ENCODE measurements around the gene TIMM50. TPM values are rescaled to one million over a fixed set of nuclear protein-coding genes. Genes with fewer than 3 reads are reported as not detected.

The TIMM50 gene
- total RNA-seq, 1 donor from 2014 or later, result 82.2 TPM

DNA sequence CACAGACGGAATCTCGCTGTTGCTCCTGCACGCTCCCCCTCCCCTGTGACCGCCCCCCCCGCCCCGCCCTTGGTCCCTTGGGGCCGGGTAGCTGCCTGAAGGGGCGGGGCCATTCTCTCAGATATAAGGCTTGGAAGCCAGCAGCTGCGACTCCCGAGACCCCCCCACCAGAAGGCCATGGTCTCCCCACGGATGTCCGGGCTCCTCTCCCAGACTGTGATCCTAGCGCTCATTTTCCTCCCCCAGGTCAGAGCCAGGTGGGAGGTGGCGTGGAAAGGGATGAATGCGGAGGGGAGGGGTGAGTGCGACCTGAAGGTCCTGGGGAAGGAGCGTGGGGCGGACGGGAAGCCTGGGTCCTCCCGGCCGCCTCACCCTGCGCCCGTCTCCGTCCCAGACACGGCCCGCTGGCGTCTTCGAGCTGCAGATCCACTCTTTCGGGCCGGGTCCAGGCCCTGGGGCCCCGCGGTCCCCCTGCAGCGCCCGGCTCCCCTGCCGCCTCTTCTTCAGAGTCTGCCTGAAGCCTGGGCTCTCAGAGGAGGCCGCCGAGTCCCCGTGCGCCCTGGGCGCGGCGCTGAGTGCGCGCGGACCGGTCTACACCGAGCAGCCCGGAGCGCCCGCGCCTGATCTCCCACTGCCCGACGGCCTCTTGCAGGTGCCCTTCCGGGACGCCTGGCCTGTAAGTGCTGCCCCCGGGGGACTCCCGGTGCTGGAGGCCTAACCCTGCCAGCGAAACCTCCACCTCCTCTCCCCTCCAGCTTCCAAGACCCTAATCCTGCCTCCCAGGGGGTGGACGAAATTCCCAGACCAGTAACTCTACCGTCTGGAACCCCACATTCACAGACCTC is 18.4 kb downstream of the TIMM50 start, which contains the start of gene DLL3:
DLL3 (plus strand) TSS at position 150 of the 845 bp plus-strand sequence; CDS start at position 178, 28 bp downstream.
- TF ChIP-seq, protein P1, sequence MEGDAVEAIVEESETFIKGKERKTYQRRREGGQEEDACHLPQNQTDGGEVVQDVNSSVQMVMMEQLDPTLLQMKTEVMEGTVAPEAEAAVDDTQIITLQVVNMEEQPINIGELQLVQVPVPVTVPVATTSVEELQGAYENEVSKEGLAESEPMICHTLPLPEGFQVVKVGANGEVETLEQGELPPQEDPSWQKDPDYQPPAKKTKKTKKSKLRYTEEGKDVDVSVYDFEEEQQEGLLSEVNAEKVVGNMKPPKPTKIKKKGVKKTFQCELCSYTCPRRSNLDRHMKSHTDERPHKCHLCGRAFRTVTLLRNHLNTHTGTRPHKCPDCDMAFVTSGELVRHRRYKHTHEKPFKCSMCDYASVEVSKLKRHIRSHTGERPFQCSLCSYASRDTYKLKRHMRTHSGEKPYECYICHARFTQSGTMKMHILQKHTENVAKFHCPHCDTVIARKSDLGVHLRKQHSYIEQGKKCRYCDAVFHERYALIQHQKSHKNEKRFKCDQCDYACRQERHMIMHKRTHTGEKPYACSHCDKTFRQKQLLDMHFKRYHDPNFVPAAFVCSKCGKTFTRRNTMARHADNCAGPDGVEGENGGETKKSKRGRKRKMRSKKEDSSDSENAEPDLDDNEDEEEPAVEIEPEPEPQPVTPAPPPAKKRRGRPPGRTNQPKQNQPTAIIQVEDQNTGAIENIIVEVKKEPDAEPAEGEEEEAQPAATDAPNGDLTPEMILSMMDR (conservative IDR thresholded peaks at IDR 0.05), result no peak
- no peaks in the 10 kb centered on the region for H3K9me3 Mint-ChIP-seq
- peak within 1 kb of the TSS; percentile 67 for H3K27ac Mint-ChIP-seq
- H3K27me3 Mint-ChIP-seq, result peaks cover 66% of the 10 kb centered on the region
- peak within 1 kb of the TSS; percentile 78 for H3K4me3 Mint-ChIP-seq
- peak; percentile 69 for DNase-seq (ENCODE audit: extremely low spot score, unreplicated experiment)
- H3K36me3 Mint-ChIP-seq, result peaks cover 3% of the 10 kb centered on the region
- H3K4me1 Mint-ChIP-seq (ENCODE audit: unreplicated experiment), result peaks cover 9% of the 10 kb centered on the region

DNA sequence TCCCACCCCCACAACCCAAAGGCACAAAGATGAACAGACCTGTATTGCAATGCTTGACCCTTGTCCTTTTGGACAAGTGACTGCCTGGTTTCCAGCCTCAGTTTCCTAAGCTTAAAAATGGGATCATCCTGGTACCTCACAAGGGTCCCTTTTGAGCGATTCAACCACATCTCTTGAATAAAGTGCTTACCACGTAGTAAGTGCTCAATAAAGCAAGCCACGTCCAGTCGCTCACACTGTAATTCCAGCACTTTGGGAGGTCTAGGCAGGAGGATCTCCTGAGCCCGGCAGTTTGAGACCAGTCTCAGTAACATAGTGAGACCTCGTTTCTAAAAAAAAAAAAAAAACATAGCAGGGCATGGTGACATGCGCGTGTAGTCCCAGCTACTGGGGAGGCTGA is 19.3 kb downstream of the TIMM50 start:
- Mint-ChIP-seq H3K36me3 (peaks cover 3% of the 10 kb centered on the region), H3K27ac (no peak overlapping the region), H3K4me1 (ENCODE audit: unreplicated experiment) (peaks cover 9% of the 10 kb centered on the region), H3K4me3 (peak overlapping the region; percentile 23), H3K27me3 (peaks cover 75% of the 10 kb centered on the region), H3K9me3 (no peaks in the 10 kb centered on the region)
- TF ChIP-seq, protein P1 (conservative IDR thresholded peaks at IDR 0.05), result no peak
- no peak for DNase-seq (ENCODE audit: extremely low spot score, unreplicated experiment)

DNA sequence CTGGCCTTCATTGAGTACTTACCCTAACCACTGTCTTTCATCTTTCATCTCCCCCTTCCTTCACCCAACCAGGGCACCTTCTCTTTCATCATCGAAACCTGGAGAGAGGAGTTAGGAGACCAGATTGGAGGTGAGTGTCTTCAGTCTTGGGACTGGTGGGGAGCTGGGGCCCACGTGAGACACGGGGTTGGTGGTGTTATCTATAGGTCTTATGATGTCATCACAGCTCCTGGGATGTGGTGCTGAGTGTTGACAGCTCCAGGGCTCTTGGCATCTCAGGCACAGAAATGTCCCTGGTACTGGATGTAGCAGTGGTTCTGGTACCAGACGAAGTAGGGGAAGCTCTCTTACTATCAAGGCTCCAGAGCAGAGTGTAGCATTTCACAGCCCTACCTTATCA is 19.9 kb downstream of the TIMM50 start:
- Mint-ChIP-seq H3K36me3 (peaks cover 3% of the 10 kb centered on the region), H3K27me3 (peaks cover 81% of the 10 kb centered on the region), H3K4me1 (ENCODE audit: unreplicated experiment) (peaks cover 9% of the 10 kb centered on the region), H3K4me3 (peak overlapping the region; percentile 52), H3K27ac (no peak overlapping the region), H3K9me3 (no peaks in the 10 kb centered on the region)
- DNase-seq (ENCODE audit: extremely low spot score, unreplicated experiment), result no peak
- TF ChIP-seq, protein P1 (conservative IDR thresholded peaks at IDR 0.05), result no peak

DNA sequence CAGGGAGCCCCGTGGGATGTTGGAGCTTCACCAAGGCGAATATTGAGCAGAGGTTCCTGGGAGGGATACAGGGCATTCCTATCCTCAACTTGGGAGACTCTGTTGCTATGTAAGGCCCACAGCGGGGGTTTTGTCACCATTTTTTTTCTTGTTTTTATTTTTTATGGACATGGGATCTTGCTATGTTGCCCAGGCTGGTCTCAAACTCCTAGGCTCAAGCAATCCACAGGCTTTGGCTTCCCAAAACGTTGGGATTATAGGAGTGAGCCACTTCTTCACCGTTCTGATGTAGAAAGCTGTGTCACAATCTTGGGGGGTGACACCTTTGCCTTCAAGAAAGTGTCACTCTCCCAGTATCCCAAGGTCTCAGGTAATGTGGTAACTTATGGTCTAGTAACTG is 20.7 kb downstream of the TIMM50 start:
- TF ChIP-seq, protein P1 (conservative IDR thresholded peaks at IDR 0.05), result no peak
- Mint-ChIP-seq H3K4me1 (ENCODE audit: unreplicated experiment) (peaks cover 9% of the 10 kb centered on the region), H3K4me3 (no peak overlapping the region), H3K27me3 (peaks cover 82% of the 10 kb centered on the region), H3K36me3 (peaks cover 3% of the 10 kb centered on the region), H3K9me3 (no peaks in the 10 kb centered on the region), H3K27ac (no peak overlapping the region)
- no peak for DNase-seq (ENCODE audit: extremely low spot score, unreplicated experiment)

DNA sequence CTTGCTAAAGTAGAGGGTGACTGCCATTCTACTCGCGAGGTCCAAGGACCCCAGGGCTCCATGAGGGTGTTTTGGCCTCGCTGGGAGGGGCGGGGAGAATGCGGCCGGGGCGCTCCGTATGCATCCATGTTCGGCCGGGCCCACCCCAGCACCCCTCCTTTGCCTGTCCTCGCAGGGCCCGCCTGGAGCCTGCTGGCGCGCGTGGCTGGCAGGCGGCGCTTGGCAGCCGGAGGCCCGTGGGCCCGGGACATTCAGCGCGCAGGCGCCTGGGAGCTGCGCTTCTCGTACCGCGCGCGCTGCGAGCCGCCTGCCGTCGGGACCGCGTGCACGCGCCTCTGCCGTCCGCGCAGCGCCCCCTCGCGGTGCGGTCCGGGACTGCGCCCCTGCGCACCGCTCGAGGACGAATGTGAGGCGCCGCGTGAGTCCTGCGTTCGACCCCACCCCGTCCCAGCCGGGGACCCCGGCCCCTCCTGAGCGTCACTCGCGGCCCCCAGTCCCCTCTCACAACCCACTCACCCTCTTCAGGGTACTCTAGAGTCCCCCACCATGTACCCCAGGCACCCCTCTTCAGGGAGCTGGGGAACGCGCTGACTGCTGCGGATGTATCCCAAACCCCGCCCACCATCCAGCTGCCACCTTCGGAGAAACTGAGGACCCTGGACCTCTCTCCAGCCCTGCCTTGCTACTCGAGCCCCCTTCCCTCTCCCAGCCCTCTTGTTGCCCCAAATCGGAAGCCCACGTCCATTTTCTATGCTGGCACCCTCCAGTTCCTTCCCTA is 22.2 kb downstream of the TIMM50 start:
- H3K9me3 Mint-ChIP-seq, result no peaks in the 10 kb centered on the region
- H3K27me3 Mint-ChIP-seq, result peaks cover 81% of the 10 kb centered on the region
- peak; percentile 80 for DNase-seq (ENCODE audit: extremely low spot score, unreplicated experiment)
- H3K4me1 Mint-ChIP-seq (ENCODE audit: unreplicated experiment), result peaks cover 8% of the 10 kb centered on the region
- TF ChIP-seq, protein P1 (conservative IDR thresholded peaks at IDR 0.05), result peak; percentile 96
- H3K4me3 Mint-ChIP-seq, result no peak overlapping the region
- H3K27ac Mint-ChIP-seq, result no peak overlapping the region
- H3K36me3 Mint-ChIP-seq, result peaks cover 3% of the 10 kb centered on the region

Measured in type B pancreatic cell (in vitro differentiated cells).